Activated T-helper 17 cell treated with anti-CD3 and anti-CD28 coated beads, Interleukin-2, amount 50 U/mL, for 72 hours (primary cell): Measurements from ENCODE around the gene MAGEB17. TPM values are rescaled to one million over a fixed set of nuclear protein-coding genes. Genes with fewer than 3 reads are reported as not detected.
A peak's percentile ranks its signal among the peaks of the same experiment; 100 is the strongest.

Experiments used
- ATAC-seq: fragments of 150-1000 bp; cut with Tn5 transposase; replicated peaks from 2 replicates; pipeline ENCODE4 v1.10.0; 2021; ENCODE audit warnings: mild to moderate bottlenecking, moderate library complexity
- H3K27ac Mint-ChIP-seq: one replicate; pipeline ENCODE4 v1.8.0; 2022; ENCODE audit warnings: mixed read lengths
- H3K27me3 Mint-ChIP-seq: one replicate; pipeline ENCODE4 v1.8.0; 2022; ENCODE audit warnings: mixed read lengths
- H3K36me3 Mint-ChIP-seq: one replicate; pipeline ENCODE4 v1.8.0; 2022; ENCODE audit warnings: low read depth, mild to moderate bottlenecking, mixed read lengths
- H3K4me1 Mint-ChIP-seq: one replicate; pipeline ENCODE4 v1.8.0; 2022; ENCODE audit warnings: mixed read lengths
- H3K4me3 Mint-ChIP-seq: one replicate; pipeline ENCODE4 v1.8.0; 2022; ENCODE audit warnings: mild to moderate bottlenecking, mixed read lengths
- H3K9me3 Mint-ChIP-seq: one replicate; pipeline ENCODE4 v1.8.0; 2022; ENCODE audit warnings: mixed read lengths
- total RNA-seq, 2 donors: library from RNA; stranded (reverse); gene quantifications; one replicate each; pipeline ENCODE4 v1.2.3, GENCODE V29; 2022

Gene MAGEB17
- not detected for total RNA-seq

- Mint-ChIP-seq H3K27me3 (peaks cover 12% of the 10 kb centered on the region), H3K27ac (no peak within 1 kb of the TSS), H3K4me3 (no peak within 1 kb of the TSS), H3K4me1 (no peaks in the 10 kb centered on the region), H3K9me3 (no peaks in the 10 kb centered on the region), H3K36me3 (no peaks in the 10 kb centered on the region)
- no peak for ATAC-seq
Observed at GRCh38 chrX:16167181-16167580, at the start of gene MAGEB17. TSS of gene MAGEB17 (plus strand) at chrX:16167481. CDS start at chrX:16170383, 2,902 bp downstream.

GRCh38 chrX:16119353-16120220 is 47.7 kb upstream of the MAGEB17 start:
- ATAC-seq: peak; percentile 66
- Mint-ChIP-seq H3K4me3 (peak overlapping the region; percentile 5), H3K27me3 (peaks cover 4% of the 10 kb centered on the region), H3K9me3 (no peaks in the 10 kb centered on the region), H3K27ac (no peak overlapping the region), H3K4me1 (peaks cover 9% of the 10 kb centered on the region), H3K36me3 (no peaks in the 10 kb centered on the region)

GRCh38 chrX:16120431-16120830 is 46.9 kb upstream of the MAGEB17 start:
- Mint-ChIP-seq H3K4me1 (peaks cover 9% of the 10 kb centered on the region), H3K27me3 (peaks cover 5% of the 10 kb centered on the region), H3K4me3 (peak overlapping the region; percentile 5), H3K9me3 (no peaks in the 10 kb centered on the region), H3K27ac (no peak overlapping the region), H3K36me3 (no peaks in the 10 kb centered on the region)
- ATAC-seq: no peak

GRCh38 chrX:16123222-16123786 is 44.0 kb upstream of the MAGEB17 start, which contains the start of gene GRPR:
TSS of gene GRPR (plus strand) at chrX:16123565. CDS start at chrX:16123954, 389 bp downstream.
- Mint-ChIP-seq H3K9me3 (no peaks in the 10 kb centered on the region), H3K4me3 (no peak within 1 kb of the TSS), H3K27me3 (peaks cover 14% of the 10 kb centered on the region), H3K36me3 (no peaks in the 10 kb centered on the region), H3K4me1 (peaks cover 9% of the 10 kb centered on the region), H3K27ac (no peak within 1 kb of the TSS)
- ATAC-seq: peak; percentile 72

GRCh38 chrX:16124201-16124600 is 43.1 kb upstream of the MAGEB17 start:
- Mint-ChIP-seq H3K4me1 (peaks cover 9% of the 10 kb centered on the region), H3K27me3 (peaks cover 19% of the 10 kb centered on the region), H3K4me3 (no peak overlapping the region), H3K36me3 (no peaks in the 10 kb centered on the region), H3K27ac (no peak overlapping the region), H3K9me3 (no peaks in the 10 kb centered on the region)
- no peak for ATAC-seq

GRCh38 chrX:16125520-16126149 is 41.6 kb upstream of the MAGEB17 start:
- Mint-ChIP-seq H3K4me1 (no peaks in the 10 kb centered on the region), H3K36me3 (no peaks in the 10 kb centered on the region), H3K27ac (no peak overlapping the region), H3K4me3 (no peak overlapping the region), H3K27me3 (peaks cover 26% of the 10 kb centered on the region), H3K9me3 (no peaks in the 10 kb centered on the region)
- no peak for ATAC-seq

- H3K27ac Mint-ChIP-seq: no peak overlapping the region
- no peaks in the 10 kb centered on the region for H3K9me3 Mint-ChIP-seq
- ATAC-seq: no peak
- no peak overlapping the region for H3K4me3 Mint-ChIP-seq
- no peaks in the 10 kb centered on the region for H3K4me1 Mint-ChIP-seq
- peaks cover 27% of the 10 kb centered on the region for H3K27me3 Mint-ChIP-seq
- H3K36me3 Mint-ChIP-seq: no peaks in the 10 kb centered on the region
Observed at GRCh38 chrX:16130707-16131106, 36.6 kb upstream of the MAGEB17 start.

GRCh38 chrX:16134936-16135335 is 32.3 kb upstream of the MAGEB17 start:
- peaks cover 17% of the 10 kb centered on the region for H3K27me3 Mint-ChIP-seq
- no peaks in the 10 kb centered on the region for H3K36me3 Mint-ChIP-seq
- H3K4me1 Mint-ChIP-seq: no peaks in the 10 kb centered on the region

GRCh38 chrX:16136080-16136479 is 31.2 kb upstream of the MAGEB17 start:
- Mint-ChIP-seq H3K36me3 (no peaks in the 10 kb centered on the region), H3K9me3 (no peaks in the 10 kb centered on the region), H3K27me3 (peaks cover 14% of the 10 kb centered on the region), H3K27ac (no peak overlapping the region), H3K4me3 (no peak overlapping the region), H3K4me1 (no peaks in the 10 kb centered on the region)
- ATAC-seq: no peak

More at GRCh38 chrX:16134936-16135335, 32.3 kb upstream of the MAGEB17 start:
- H3K27ac Mint-ChIP-seq: no peak overlapping the region
- no peak for ATAC-seq
- H3K9me3 Mint-ChIP-seq: no peaks in the 10 kb centered on the region
- H3K4me3 Mint-ChIP-seq: no peak overlapping the region

GRCh38 chrX:16137416-16138107 is 29.7 kb upstream of the MAGEB17 start:
- H3K4me1 Mint-ChIP-seq: no peaks in the 10 kb centered on the region
- H3K36me3 Mint-ChIP-seq: no peaks in the 10 kb centered on the region
- no peaks in the 10 kb centered on the region for H3K9me3 Mint-ChIP-seq
- H3K27me3 Mint-ChIP-seq: peaks cover 14% of the 10 kb centered on the region
- H3K27ac Mint-ChIP-seq: no peak overlapping the region
- no peak for ATAC-seq
- no peak overlapping the region for H3K4me3 Mint-ChIP-seq

GRCh38 chrX:16138108-16138427 is 29.2 kb upstream of the MAGEB17 start:
- Mint-ChIP-seq H3K36me3 (no peaks in the 10 kb centered on the region), H3K27ac (no peak overlapping the region), H3K4me3 (no peak overlapping the region), H3K27me3 (peaks cover 20% of the 10 kb centered on the region), H3K4me1 (no peaks in the 10 kb centered on the region), H3K9me3 (no peaks in the 10 kb centered on the region)
- ATAC-seq: no peak

GRCh38 chrX:16140448-16140847 is 26.8 kb upstream of the MAGEB17 start:
- Mint-ChIP-seq H3K9me3 (no peaks in the 10 kb centered on the region), H3K27me3 (peaks cover 20% of the 10 kb centered on the region), H3K27ac (no peak overlapping the region), H3K36me3 (no peaks in the 10 kb centered on the region), H3K4me3 (no peak overlapping the region), H3K4me1 (no peaks in the 10 kb centered on the region)
- ATAC-seq: no peak

- no peak overlapping the region for H3K4me3 Mint-ChIP-seq
- no peaks in the 10 kb centered on the region for H3K36me3 Mint-ChIP-seq
- H3K9me3 Mint-ChIP-seq: no peaks in the 10 kb centered on the region
- H3K27me3 Mint-ChIP-seq: peaks cover 19% of the 10 kb centered on the region
- ATAC-seq: no peak
- H3K4me1 Mint-ChIP-seq: no peaks in the 10 kb centered on the region
- H3K27ac Mint-ChIP-seq: no peak overlapping the region
Observed at GRCh38 chrX:16140983-16141382, 26.3 kb upstream of the MAGEB17 start.

- Mint-ChIP-seq H3K27me3 (peaks cover 14% of the 10 kb centered on the region), H3K27ac (no peak overlapping the region), H3K9me3 (no peaks in the 10 kb centered on the region), H3K36me3 (no peaks in the 10 kb centered on the region), H3K4me3 (no peak overlapping the region), H3K4me1 (no peaks in the 10 kb centered on the region)
- no peak for ATAC-seq
Observed at GRCh38 chrX:16141422-16142245, 25.6 kb upstream of the MAGEB17 start.
